Measurements from ENCODE around the gene AATK. TPM values are rescaled to one million over a fixed set of nuclear protein-coding genes. Genes with fewer than 3 reads are reported as not detected.

The AATK gene
- not detected for polyA plus RNA-seq (2012; ENCODE audit: missing spikeins)

GRCh38 chr17:81166033-81166492 lies at the start of gene AATK:
Gene AATK (minus strand): TSS chr17:81166221. CDS start chr17:81165992, 229 bp downstream.
- DNase-seq (ENCODE audit: insufficient read length) = no peak
- FAIRE-seq = no peak
- TF ChIP-seq POLR2AphosphoS5 (IDR thresholded peaks at IDR 0.05; ENCODE audit: low read depth, low read length) (no peak), TAF1 (IDR thresholded peaks at IDR 0.05; ENCODE audit: borderline replicate concordance, low read depth, low read length) (no peak), POLR2A (IDR thresholded peaks at IDR 0.05; ENCODE audit: low read depth, low read length) (no peak)

GRCh38 chr17:81213978-81214377 lies 48.0 kb upstream of the AATK start:
- DNase-seq (ENCODE audit: insufficient read length) (no peak), FAIRE-seq (no peak)
- TF ChIP-seq POLR2AphosphoS5 (IDR thresholded peaks at IDR 0.05; ENCODE audit: low read depth, low read length) (no peak), POLR2A (IDR thresholded peaks at IDR 0.05; ENCODE audit: low read depth, low read length) (no peak), TAF1 (IDR thresholded peaks at IDR 0.05; ENCODE audit: borderline replicate concordance, low read depth, low read length) (no peak)

- DNase-seq (ENCODE audit: insufficient read length) = no peak
- no peak for FAIRE-seq
- no peak for TF ChIP-seq POLR2A (IDR thresholded peaks at IDR 0.05; ENCODE audit: low read depth, low read length)
These were observed 46.3 kb upstream of the AATK start for GRCh38 chr17:81212365-81212764.

- TF ChIP-seq POLR2AphosphoS5 (IDR thresholded peaks at IDR 0.05; ENCODE audit: low read depth, low read length) = no peak
- no peak for TF ChIP-seq POLR2A (IDR thresholded peaks at IDR 0.05; ENCODE audit: low read depth, low read length)
- TF ChIP-seq TAF1 (IDR thresholded peaks at IDR 0.05; ENCODE audit: borderline replicate concordance, low read depth, low read length) = no peak
- DNase-seq (ENCODE audit: insufficient read length) = no peak
- FAIRE-seq = no peak
These were observed 44.8 kb upstream of the AATK start for GRCh38 chr17:81210868-81211267.

- no peak for FAIRE-seq
- no peak for DNase-seq (ENCODE audit: insufficient read length)
- no peak for TF ChIP-seq POLR2A (IDR thresholded peaks at IDR 0.05; ENCODE audit: low read depth, low read length)
- TF ChIP-seq POLR2AphosphoS5 (IDR thresholded peaks at IDR 0.05; ENCODE audit: low read depth, low read length) = no peak
- no peak for TF ChIP-seq TAF1 (IDR thresholded peaks at IDR 0.05; ENCODE audit: borderline replicate concordance, low read depth, low read length)
These were observed 44.4 kb upstream of the AATK start for GRCh38 chr17:81210466-81210865.

- TF ChIP-seq POLR2A (IDR thresholded peaks at IDR 0.05; ENCODE audit: low read depth, low read length) (no peak), POLR2AphosphoS5 (IDR thresholded peaks at IDR 0.05; ENCODE audit: low read depth, low read length) (no peak), TAF1 (IDR thresholded peaks at IDR 0.05; ENCODE audit: borderline replicate concordance, low read depth, low read length) (no peak)
- FAIRE-seq (no peak), DNase-seq (ENCODE audit: insufficient read length) (no peak)
These were observed 43.1 kb upstream of the AATK start for GRCh38 chr17:81209141-81209540.

GRCh38 chr17:81208651-81209050 lies 42.6 kb upstream of the AATK start:
- FAIRE-seq (no peak), DNase-seq (ENCODE audit: insufficient read length) (no peak)
- TF ChIP-seq TAF1 (IDR thresholded peaks at IDR 0.05; ENCODE audit: borderline replicate concordance, low read depth, low read length) = no peak
- TF ChIP-seq POLR2A (IDR thresholded peaks at IDR 0.05; ENCODE audit: low read depth, low read length) = no peak
- TF ChIP-seq POLR2AphosphoS5 (IDR thresholded peaks at IDR 0.05; ENCODE audit: low read depth, low read length) = no peak

- no peak for DNase-seq (ENCODE audit: insufficient read length)
- TF ChIP-seq POLR2A (IDR thresholded peaks at IDR 0.05; ENCODE audit: low read depth, low read length) = no peak
- TF ChIP-seq TAF1 (IDR thresholded peaks at IDR 0.05; ENCODE audit: borderline replicate concordance, low read depth, low read length) = no peak
- no peak for TF ChIP-seq POLR2AphosphoS5 (IDR thresholded peaks at IDR 0.05; ENCODE audit: low read depth, low read length)
- FAIRE-seq = peak; percentile 53
These were observed 41.9 kb upstream of the AATK start for GRCh38 chr17:81207610-81208581.

- FAIRE-seq (no peak), DNase-seq (ENCODE audit: insufficient read length) (no peak)
- TF ChIP-seq TAF1 (IDR thresholded peaks at IDR 0.05; ENCODE audit: borderline replicate concordance, low read depth, low read length) = no peak
- TF ChIP-seq POLR2A (IDR thresholded peaks at IDR 0.05; ENCODE audit: low read depth, low read length) = no peak
- TF ChIP-seq POLR2AphosphoS5 (IDR thresholded peaks at IDR 0.05; ENCODE audit: low read depth, low read length) = no peak
These were observed 40.6 kb upstream of the AATK start for GRCh38 chr17:81206657-81207056.

- FAIRE-seq (no peak), DNase-seq (ENCODE audit: insufficient read length) (no peak)
- TF ChIP-seq POLR2AphosphoS5 (IDR thresholded peaks at IDR 0.05; ENCODE audit: low read depth, low read length) (no peak), POLR2A (IDR thresholded peaks at IDR 0.05; ENCODE audit: low read depth, low read length) (no peak), TAF1 (IDR thresholded peaks at IDR 0.05; ENCODE audit: borderline replicate concordance, low read depth, low read length) (no peak)
These were observed 40.1 kb upstream of the AATK start for GRCh38 chr17:81206166-81206565.

GRCh38 chr17:81204578-81204977 lies 38.6 kb upstream of the AATK start:
- FAIRE-seq (no peak), DNase-seq (ENCODE audit: insufficient read length) (no peak)
- TF ChIP-seq POLR2AphosphoS5 (IDR thresholded peaks at IDR 0.05; ENCODE audit: low read depth, low read length) = no peak
- TF ChIP-seq TAF1 (IDR thresholded peaks at IDR 0.05; ENCODE audit: borderline replicate concordance, low read depth, low read length) = no peak
- no peak for TF ChIP-seq POLR2A (IDR thresholded peaks at IDR 0.05; ENCODE audit: low read depth, low read length)

GRCh38 chr17:81203136-81203535 lies 37.1 kb upstream of the AATK start:
- DNase-seq (ENCODE audit: insufficient read length) (no peak), FAIRE-seq (no peak)
- TF ChIP-seq TAF1 (IDR thresholded peaks at IDR 0.05; ENCODE audit: borderline replicate concordance, low read depth, low read length) (no peak), POLR2A (IDR thresholded peaks at IDR 0.05; ENCODE audit: low read depth, low read length) (no peak), POLR2AphosphoS5 (IDR thresholded peaks at IDR 0.05; ENCODE audit: low read depth, low read length) (no peak)
